ENCODE results near the gene ZNF217. TPM values are rescaled to one million over a fixed set of nuclear protein-coding genes. Genes with fewer than 3 reads are reported as not detected.
A peak's percentile ranks its signal among the peaks of the same experiment; 100 is the strongest.
"Not testable (repeated sequence)": the region's sequence is repeated elsewhere in the genome, so short reads cannot be mapped to it uniquely, and the experiment has no call there.

Gene ZNF217
- total RNA-seq, 1 donor from 2014 or later: 57.9 TPM

- no peak overlapping the region for H3K27ac Mint-ChIP-seq (ENCODE audit: unreplicated experiment)
- no peaks in the 10 kb centered on the region for H3K4me1 ChIP-seq (ENCODE audit: insufficient read depth, low read length)
- H3K36me3 Mint-ChIP-seq (ENCODE audit: low read depth, unreplicated experiment): no peaks in the 10 kb centered on the region
- no peak overlapping the region for H3K27ac ChIP-seq (ENCODE audit: low read depth, low read length)
- H3K9me3 Mint-ChIP-seq (ENCODE audit: unreplicated experiment): no peaks in the 10 kb centered on the region
- H2AFZ ChIP-seq (ENCODE audit: low read depth, low read length): no peak overlapping the region
- H4K20me1 ChIP-seq (ENCODE audit: insufficient read depth, low read length): no peaks in the 10 kb centered on the region
- H3K4me3 ChIP-seq (ENCODE audit: insufficient read depth, low read depth, low read length): no peak overlapping the region
- H3K4me2 ChIP-seq (ENCODE audit: low read length): no peak overlapping the region
- no peaks in the 10 kb centered on the region for H3K79me2 ChIP-seq (ENCODE audit: insufficient read depth, low read length)
- DNase-seq (ENCODE audit: low read depth) (no peak), FAIRE-seq (no peak)
- H3K27me3 ChIP-seq (ENCODE audit: insufficient read depth, low read length): no peaks in the 10 kb centered on the region
- no peaks in the 10 kb centered on the region for H3K27me3 Mint-ChIP-seq (ENCODE audit: low read depth, unreplicated experiment)
- H3K4me1 Mint-ChIP-seq (ENCODE audit: low read depth, unreplicated experiment): no peaks in the 10 kb centered on the region
- no peak for TF ChIP-seq EZH2 (IDR thresholded peaks at IDR 0.05; ENCODE audit: insufficient read depth, low read length)
- no peak for TF ChIP-seq CTCF (IDR thresholded peaks at IDR 0.05; ENCODE audit: insufficient read depth, low read depth, low read length)
- H3K36me3 ChIP-seq (ENCODE audit: insufficient read depth, low read length): no peaks in the 10 kb centered on the region
- H3K9me3 ChIP-seq (ENCODE audit: insufficient read depth, low read depth, low read length): no peaks in the 10 kb centered on the region
- H3K4me3 Mint-ChIP-seq (ENCODE audit: unreplicated experiment): no peak overlapping the region
- no peak overlapping the region for H3K9ac ChIP-seq (ENCODE audit: low read length)
These were observed 71.6 kb downstream of the ZNF217 start for GRCh38 chr20:53522026-53522425.

GRCh38 chr20:53521421-53521820 lies 72.2 kb downstream of the ZNF217 start:
- H3K27ac ChIP-seq (ENCODE audit: low read depth, low read length); H3K27me3 ChIP-seq (ENCODE audit: insufficient read depth, low read length); H3K79me2 ChIP-seq (ENCODE audit: insufficient read depth, low read length); H3K9me3 Mint-ChIP-seq (ENCODE audit: unreplicated experiment); H3K27me3 Mint-ChIP-seq (ENCODE audit: low read depth, unreplicated experiment); H3K36me3 ChIP-seq (ENCODE audit: insufficient read depth, low read length); H3K36me3 Mint-ChIP-seq (ENCODE audit: low read depth, unreplicated experiment); H3K9ac ChIP-seq (ENCODE audit: low read length); H3K27ac Mint-ChIP-seq (ENCODE audit: unreplicated experiment); H3K4me1 ChIP-seq (ENCODE audit: insufficient read depth, low read length); H4K20me1 ChIP-seq (ENCODE audit: insufficient read depth, low read length); FAIRE-seq; H3K4me3 Mint-ChIP-seq (ENCODE audit: unreplicated experiment); H3K9me3 ChIP-seq (ENCODE audit: insufficient read depth, low read depth, low read length); H3K4me2 ChIP-seq (ENCODE audit: low read length); H3K4me1 Mint-ChIP-seq (ENCODE audit: low read depth, unreplicated experiment); H3K4me3 ChIP-seq (ENCODE audit: insufficient read depth, low read depth, low read length); H2AFZ ChIP-seq (ENCODE audit: low read depth, low read length): not testable (repeated sequence)
- peak; percentile 57 for DNase-seq (ENCODE audit: low read depth)

GRCh38 chr20:53517146-53517545 lies 76.5 kb downstream of the ZNF217 start:
- Histone ChIP-seq H3K4me1 (ENCODE audit: insufficient read depth, low read length) (no peaks in the 10 kb centered on the region), H3K36me3 (ENCODE audit: insufficient read depth, low read length) (no peaks in the 10 kb centered on the region), H3K9ac (ENCODE audit: low read length) (no peak overlapping the region), H3K9me3 (ENCODE audit: insufficient read depth, low read depth, low read length) (no peaks in the 10 kb centered on the region), H3K79me2 (ENCODE audit: insufficient read depth, low read length) (no peaks in the 10 kb centered on the region), H3K27me3 (ENCODE audit: insufficient read depth, low read length) (no peaks in the 10 kb centered on the region), H2AFZ (ENCODE audit: low read depth, low read length) (no peak overlapping the region), H4K20me1 (ENCODE audit: insufficient read depth, low read length) (no peaks in the 10 kb centered on the region), H3K4me3 (ENCODE audit: insufficient read depth, low read depth, low read length) (no peak overlapping the region), H3K27ac (ENCODE audit: low read depth, low read length) (no peak overlapping the region), H3K4me2 (ENCODE audit: low read length) (peak overlapping the region; percentile 11)
- Mint-ChIP-seq H3K27ac (ENCODE audit: unreplicated experiment) (no peak overlapping the region), H3K4me1 (ENCODE audit: low read depth, unreplicated experiment) (peaks cover 3% of the 10 kb centered on the region), H3K4me3 (ENCODE audit: unreplicated experiment) (no peak overlapping the region), H3K36me3 (ENCODE audit: low read depth, unreplicated experiment) (no peaks in the 10 kb centered on the region), H3K27me3 (ENCODE audit: low read depth, unreplicated experiment) (no peaks in the 10 kb centered on the region), H3K9me3 (ENCODE audit: unreplicated experiment) (no peaks in the 10 kb centered on the region)
- no peak for DNase-seq (ENCODE audit: low read depth)
- FAIRE-seq: no peak
- no peak for TF ChIP-seq CTCF (IDR thresholded peaks at IDR 0.05; ENCODE audit: insufficient read depth, low read depth, low read length)

Measured in astrocyte (in vitro differentiated cells and primary cell).